DMS79 (cell line): ENCODE results near the gene CPEB3.
"Not testable (repeated sequence)": the region's sequence is repeated elsewhere in the genome, so short reads cannot be mapped to it uniquely, and the experiment has no call there.

Source experiments
- DNase-seq: peaks from one replicate; lab custom pipeline; 2025; lab: John Stamatoyannopoulos, UW

Gene CPEB3

GRCh38 chr10:92094960-92095359 is 195.9 kb downstream of the CPEB3 start:
- no peak for DNase-seq

DNA sequence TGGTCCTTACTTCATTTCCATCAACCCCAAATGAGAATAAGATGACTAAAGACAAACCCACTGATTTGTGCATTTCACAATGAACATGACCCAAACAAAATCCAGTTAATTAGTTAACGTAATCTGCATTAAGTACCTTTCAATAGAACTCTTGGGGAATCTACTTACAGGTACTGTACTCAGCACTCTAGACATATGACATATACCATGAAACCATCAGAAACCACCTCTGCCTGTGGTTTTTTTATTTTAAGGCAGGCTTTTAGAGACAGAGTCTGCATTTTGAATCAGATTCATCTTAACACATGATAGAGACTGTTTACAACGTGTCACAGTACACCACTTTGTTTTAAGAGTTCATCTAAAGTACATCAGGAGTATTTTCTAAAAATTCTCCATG is 198.9 kb downstream of the CPEB3 start:
- no peak for DNase-seq

DNA sequence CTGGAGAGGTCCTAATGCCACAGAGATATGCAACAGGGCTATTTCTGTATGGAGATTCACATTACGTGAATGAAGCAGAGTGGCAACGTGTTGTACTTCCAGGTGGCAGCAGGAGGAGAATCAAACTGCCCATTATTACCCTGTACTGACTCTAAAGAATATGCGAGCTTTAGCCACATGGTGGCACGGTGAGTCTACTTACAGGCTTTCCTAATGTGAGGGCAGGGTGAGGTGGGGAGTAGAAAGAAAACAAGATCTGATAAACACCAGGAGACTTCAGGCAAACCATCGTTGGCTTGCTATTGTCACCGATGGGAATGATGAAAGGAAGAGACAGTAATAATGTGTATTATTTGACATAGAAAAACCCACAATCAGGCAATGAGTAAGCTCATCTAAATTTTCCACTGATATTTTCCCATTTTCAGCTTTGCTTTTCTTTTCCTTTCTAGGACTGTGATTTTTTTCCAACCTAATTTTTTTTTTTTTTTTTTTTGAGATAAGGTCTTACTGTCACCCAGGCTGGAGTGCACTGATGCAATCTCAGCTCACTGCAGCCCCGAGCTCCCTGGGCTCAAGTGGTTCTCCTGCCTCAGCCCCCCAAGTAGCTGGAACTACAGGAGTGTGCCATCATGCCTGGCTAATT is 203.0 kb downstream of the CPEB3 start:
- peak; percentile 58 for DNase-seq

GRCh38 chr10:92082583-92083280 is 208.1 kb downstream of the CPEB3 start:
- no peak for DNase-seq

GRCh38 chr10:92081641-92082040 is 209.2 kb downstream of the CPEB3 start:
- no peak for DNase-seq

- no peak for DNase-seq
Observed at GRCh38 chr10:92080244-92080643, 210.6 kb downstream of the CPEB3 start.

DNA sequence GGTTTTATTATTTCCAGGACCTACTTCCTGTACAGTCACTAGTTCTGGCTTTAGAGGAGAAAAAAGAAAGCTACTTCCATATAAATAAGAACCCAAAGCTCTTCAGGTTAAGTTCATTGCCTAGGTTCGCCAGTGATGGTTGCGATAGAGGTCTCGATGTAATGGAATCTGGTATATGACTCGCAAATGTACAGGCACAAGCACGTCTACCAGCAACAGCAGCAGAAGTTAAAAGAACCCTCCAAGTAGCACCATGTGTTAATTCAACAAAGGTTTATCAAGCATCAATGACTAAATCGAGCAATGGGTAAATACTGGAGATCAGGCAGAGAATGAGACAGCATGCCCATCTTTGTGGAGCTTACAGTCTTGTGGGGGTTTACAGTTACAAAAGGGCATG is 211.9 kb downstream of the CPEB3 start:
- no peak for DNase-seq

- DNase-seq = no peak
Observed at GRCh38 chr10:92076722-92077121, 214.2 kb downstream of the CPEB3 start.

DNA sequence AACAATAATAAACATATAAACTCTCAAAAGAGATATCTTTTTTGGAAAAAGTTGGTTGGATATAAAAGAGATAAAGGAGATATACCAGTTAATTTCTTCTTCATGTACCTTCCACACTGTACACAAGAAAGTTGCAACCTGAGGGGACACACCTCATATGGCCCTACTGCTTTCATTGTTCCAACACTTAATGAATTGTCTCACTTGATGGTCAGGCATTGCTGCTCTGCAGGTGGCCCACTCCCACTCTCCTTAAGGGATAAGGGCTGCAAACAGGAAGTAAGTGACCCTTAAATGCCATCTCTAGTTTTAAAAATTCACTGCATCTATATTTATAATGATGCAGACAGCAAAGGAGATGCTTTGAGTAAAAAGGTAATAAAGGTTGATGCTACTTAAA is 215.0 kb downstream of the CPEB3 start:
- no peak for DNase-seq

DNA sequence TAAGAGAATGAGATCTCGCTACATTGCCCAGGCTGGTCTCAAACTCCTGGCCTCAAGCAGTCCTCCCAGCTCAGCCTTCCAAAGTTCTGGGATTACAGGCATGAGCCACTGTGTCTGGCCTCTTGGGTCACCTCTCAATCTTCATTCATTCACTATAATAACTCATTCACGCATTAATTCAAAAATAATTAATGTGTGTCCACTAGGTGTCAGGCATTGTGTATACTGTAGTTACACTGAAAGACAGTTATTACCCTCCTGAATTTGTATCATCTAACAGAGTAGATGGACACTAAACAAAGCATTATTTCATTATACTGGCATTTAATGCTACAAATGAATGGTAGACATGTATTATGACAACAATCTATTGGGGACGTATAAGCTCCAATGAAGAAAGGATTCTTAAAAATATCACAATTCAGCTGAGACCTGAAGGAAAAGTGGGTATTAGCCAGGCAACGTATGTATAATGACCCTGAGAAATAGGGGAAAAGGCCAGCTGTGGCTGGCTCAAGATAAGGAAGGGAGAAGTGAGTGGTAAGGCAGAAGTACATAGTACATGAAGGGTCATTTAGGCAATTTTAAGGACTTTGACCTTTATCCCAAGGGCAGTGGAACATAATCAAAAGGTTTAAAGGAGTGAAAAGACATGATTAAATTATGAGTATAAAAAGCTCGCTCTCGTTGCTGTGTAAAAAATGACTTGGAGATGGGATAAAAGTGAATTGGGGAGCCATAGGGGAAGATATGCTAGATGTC is 216.6 kb downstream of the CPEB3 start:
- no peak for DNase-seq

DNA sequence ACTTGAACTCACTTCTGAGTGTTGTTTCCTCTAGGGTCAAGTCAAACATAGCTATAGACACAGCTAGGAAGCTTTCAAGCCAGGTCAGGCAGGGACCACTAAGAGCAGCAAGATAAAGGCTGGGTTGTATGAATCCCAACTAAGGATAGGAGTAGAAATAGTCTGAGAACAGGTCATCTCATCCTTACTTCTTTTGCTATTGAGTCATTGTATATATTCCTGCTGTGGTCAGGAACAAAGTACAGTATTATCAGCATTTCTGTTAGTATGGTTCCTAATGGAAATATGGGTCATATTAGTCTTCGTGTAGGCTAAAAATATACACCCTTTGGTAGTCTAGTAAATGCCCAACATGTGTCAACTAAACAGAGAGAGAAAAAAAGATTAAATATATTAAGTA is 222.0 kb downstream of the CPEB3 start:
- no peak for DNase-seq

DNA sequence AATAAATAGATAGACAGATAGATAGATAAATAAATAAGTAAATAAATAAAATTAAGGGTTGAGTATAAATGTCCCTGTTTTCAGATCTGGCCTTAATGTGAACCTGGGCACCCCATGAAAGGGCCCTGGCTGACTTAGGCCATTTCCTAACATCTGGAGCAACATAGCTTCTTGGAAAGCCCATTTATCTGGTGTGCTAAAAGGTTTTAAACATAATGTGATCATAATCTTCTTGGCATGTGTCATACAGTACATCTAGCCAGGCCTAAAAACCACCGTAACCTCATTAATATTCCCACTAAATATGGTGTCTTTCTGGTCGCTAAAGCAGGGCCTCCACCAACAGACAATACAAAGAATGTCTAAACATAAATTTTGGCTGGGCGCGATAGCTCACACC is 224.5 kb downstream of the CPEB3 start:
- DNase-seq = no peak

- no peak for DNase-seq
Observed at GRCh38 chr10:92064506-92064905, 226.4 kb downstream of the CPEB3 start.

- no peak for DNase-seq
Observed at GRCh38 chr10:92062273-92062672, 228.6 kb downstream of the CPEB3 start.

- no peak for DNase-seq
Observed at GRCh38 chr10:92054807-92055206, 236.1 kb downstream of the CPEB3 start.

GRCh38 chr10:92052741-92053140 is 238.1 kb downstream of the CPEB3 start:
- DNase-seq = no peak

GRCh38 chr10:92052088-92052487 is 238.8 kb downstream of the CPEB3 start:
- no peak for DNase-seq

DNA sequence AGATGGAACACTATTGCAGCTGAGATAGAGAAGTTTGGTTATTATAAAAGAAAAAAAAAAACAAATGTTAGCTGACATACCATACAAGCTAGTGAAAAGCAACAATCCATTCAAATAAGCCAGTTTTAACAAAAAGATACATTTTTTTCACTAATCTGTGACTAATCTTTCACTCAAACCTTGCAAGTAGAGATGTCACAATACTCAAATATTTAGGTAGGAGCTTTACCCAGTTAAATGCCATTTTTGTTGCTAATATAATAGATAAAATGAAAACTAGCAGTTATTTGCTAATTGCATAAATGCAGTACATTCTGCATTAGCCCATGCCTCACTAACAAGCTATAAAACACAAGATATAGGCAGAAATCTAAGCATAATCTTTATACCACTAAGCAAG is 243.7 kb downstream of the CPEB3 start:
- DNase-seq = no peak

GRCh38 chr10:92045641-92046106 is 245.2 kb downstream of the CPEB3 start:
- DNase-seq = no peak

GRCh38 chr10:92042541-92042940 is 248.3 kb downstream of the CPEB3 start:
- no peak for DNase-seq

- DNase-seq = no peak
Observed at GRCh38 chr10:92038949-92039348, 251.9 kb downstream of the CPEB3 start.

- not testable (repeated sequence) for DNase-seq
Observed at GRCh38 chr10:92033070-92033469, 257.8 kb downstream of the CPEB3 start.

DNA sequence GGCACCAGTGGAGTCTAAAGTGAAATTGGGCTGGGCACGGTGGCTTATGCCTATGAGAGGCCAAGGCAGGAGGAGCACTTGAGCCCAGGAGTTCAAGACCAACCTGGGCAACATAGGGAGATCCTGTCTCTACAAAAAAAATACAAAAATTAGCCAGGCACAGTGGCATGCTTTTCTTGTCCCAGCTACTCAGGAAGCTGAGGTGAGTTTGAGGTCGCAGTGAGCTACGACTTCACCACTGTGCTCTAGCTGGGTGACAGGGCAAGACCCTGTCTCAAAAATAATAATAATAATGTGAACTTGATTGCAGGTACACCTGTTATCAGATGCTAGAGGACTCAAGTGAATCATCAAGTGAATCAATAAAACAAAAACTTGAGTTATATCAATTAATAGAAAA is 259.3 kb downstream of the CPEB3 start:
- DNase-seq = no peak
